ENCODE measurements around the gene PSMB9.

Gene PSMB9

GRCh38 chr6:32845384-32845884, 8.6 kb upstream of the PSMB9 start:
- no peak for TF ChIP-seq CTCF (IDR thresholded peaks at IDR 0.05; ENCODE audit: low read depth, low read length, missing control alignments)
- in situ Hi-C loops (cut with HindIII; ENCODE audit: low pct_ligation_motif_present, low sequenced_read_pairs) = no loop called here
- Histone ChIP-seq H3K36me3 (replicated peaks) (peaks cover 32% of the 10 kb centered on the region), H3K27me3 (replicated peaks) (no peaks in the 10 kb centered on the region), H3K27ac (no peak overlapping the region), H3K4me3 (ENCODE audit: low read depth, low read length) (no peak overlapping the region)
- DNase-seq = no peak

- no peak for DNase-seq
- Histone ChIP-seq H3K27ac (no peak overlapping the region), H3K36me3 (replicated peaks) (peaks cover 41% of the 10 kb centered on the region), H3K27me3 (replicated peaks) (no peaks in the 10 kb centered on the region), H3K4me3 (ENCODE audit: low read depth, low read length) (no peak overlapping the region)
- in situ Hi-C loops (cut with HindIII; ENCODE audit: low pct_ligation_motif_present, low sequenced_read_pairs) = no loop called here
- no peak for TF ChIP-seq CTCF (IDR thresholded peaks at IDR 0.05; ENCODE audit: low read depth, low read length, missing control alignments)
Measured at GRCh38 chr6:32847004-32847403, 7.0 kb upstream of the PSMB9 start.

- no peak for DNase-seq
- in situ Hi-C loops (cut with HindIII; ENCODE audit: low pct_ligation_motif_present, low sequenced_read_pairs) = no loop called here
- H3K27ac ChIP-seq = no peak overlapping the region
- H3K27me3 ChIP-seq (replicated peaks) = no peaks in the 10 kb centered on the region
- no peak overlapping the region for H3K4me3 ChIP-seq (ENCODE audit: low read depth, low read length)
- TF ChIP-seq CTCF (IDR thresholded peaks at IDR 0.05; ENCODE audit: low read depth, low read length, missing control alignments) = no peak
- peaks cover 39% of the 10 kb centered on the region for H3K36me3 ChIP-seq (replicated peaks)
Measured at GRCh38 chr6:32847795-32848194, 6.2 kb upstream of the PSMB9 start.

GRCh38 chr6:32849126-32849525, 4.9 kb upstream of the PSMB9 start:
- no peak overlapping the region for H3K4me3 ChIP-seq (ENCODE audit: low read depth, low read length)
- no peak for DNase-seq
- H3K36me3 ChIP-seq (replicated peaks) = peaks cover 39% of the 10 kb centered on the region
- no peak for TF ChIP-seq CTCF (IDR thresholded peaks at IDR 0.05; ENCODE audit: low read depth, low read length, missing control alignments)
- in situ Hi-C loops (cut with HindIII; ENCODE audit: low pct_ligation_motif_present, low sequenced_read_pairs) = no loop called here
- H3K27ac ChIP-seq = no peak overlapping the region
- H3K27me3 ChIP-seq (replicated peaks) = no peaks in the 10 kb centered on the region

- peaks cover 33% of the 10 kb centered on the region for H3K36me3 ChIP-seq (replicated peaks)
- no peak overlapping the region for H3K27ac ChIP-seq
- in situ Hi-C loops (cut with HindIII; ENCODE audit: low pct_ligation_motif_present, low sequenced_read_pairs) = no loop called here
- H3K4me3 ChIP-seq (ENCODE audit: low read depth, low read length) = no peak overlapping the region
- DNase-seq = no peak
- H3K27me3 ChIP-seq (replicated peaks) = no peaks in the 10 kb centered on the region
- no peak for TF ChIP-seq CTCF (IDR thresholded peaks at IDR 0.05; ENCODE audit: low read depth, low read length, missing control alignments)
Measured at GRCh38 chr6:32851025-32851424, 3.0 kb upstream of the PSMB9 start.
